ENCODE measurements around the gene UNC13C. TPM values are rescaled to one million over a fixed set of nuclear protein-coding genes. Genes with fewer than 3 reads are reported as not detected.

Gene UNC13C
- total RNA-seq, 2 experiments from 2014 or later: not detected

DNA sequence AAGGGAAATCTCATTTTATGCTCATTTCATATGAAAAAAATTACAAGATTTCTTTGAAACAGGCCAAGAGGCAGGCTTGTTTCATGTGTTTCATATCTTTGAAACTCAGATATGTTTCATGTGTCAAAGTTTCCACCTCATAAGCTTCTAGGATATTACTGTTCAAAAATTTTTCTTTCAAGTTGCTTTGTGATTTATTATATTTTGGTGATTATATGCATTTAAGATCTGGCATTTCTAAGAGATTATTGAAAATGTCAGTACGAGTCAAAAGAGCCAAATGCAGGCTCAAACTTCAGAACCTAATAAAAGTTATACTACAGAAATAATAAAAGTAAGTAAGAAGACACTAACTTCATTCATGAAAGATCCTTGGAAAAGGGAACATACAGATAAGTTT, 590.1 kb downstream of the UNC13C start:
- Mint-ChIP-seq H3K4me1 (ENCODE audit: low read depth) (no peaks in the 10 kb centered on the region), H3K27me3 (ENCODE audit: low read depth) (peaks cover 3% of the 10 kb centered on the region), H3K36me3 (ENCODE audit: low read depth) (no peaks in the 10 kb centered on the region), H3K27ac (no peak overlapping the region), H3K9me3 (ENCODE audit: insufficient read depth) (no peaks in the 10 kb centered on the region), H3K4me3 (no peak overlapping the region)
- DNase-seq: no peak
- ATAC-seq: no peak
- POLR2A ChIA-PET: no interaction called here
- CTCF ChIA-PET: no interaction called here

GRCh38 chr15:54571576-54571975, 593.3 kb downstream of the UNC13C start:
- Mint-ChIP-seq H3K9me3 (ENCODE audit: insufficient read depth) (no peaks in the 10 kb centered on the region), H3K36me3 (ENCODE audit: low read depth) (no peaks in the 10 kb centered on the region), H3K4me3 (no peak overlapping the region), H3K27me3 (ENCODE audit: low read depth) (no peaks in the 10 kb centered on the region), H3K4me1 (ENCODE audit: low read depth) (no peaks in the 10 kb centered on the region), H3K27ac (no peak overlapping the region)
- no peak for DNase-seq
- ATAC-seq: no peak
- POLR2A ChIA-PET: no interaction called here
- CTCF ChIA-PET: no interaction called here

- no peak overlapping the region for H3K4me3 Mint-ChIP-seq
- DNase-seq (no peak), ATAC-seq (no peak)
- CTCF ChIA-PET: no interaction called here
- H3K27ac Mint-ChIP-seq: no peak overlapping the region
- no peaks in the 10 kb centered on the region for H3K9me3 Mint-ChIP-seq (ENCODE audit: insufficient read depth)
- H3K4me1 Mint-ChIP-seq (ENCODE audit: low read depth): no peaks in the 10 kb centered on the region
- H3K27me3 Mint-ChIP-seq (ENCODE audit: low read depth): no peaks in the 10 kb centered on the region
- H3K36me3 Mint-ChIP-seq (ENCODE audit: low read depth): no peaks in the 10 kb centered on the region
- POLR2A ChIA-PET: no interaction called here
Measured at GRCh38 chr15:54575586-54575985, 597.3 kb downstream of the UNC13C start.

DNA sequence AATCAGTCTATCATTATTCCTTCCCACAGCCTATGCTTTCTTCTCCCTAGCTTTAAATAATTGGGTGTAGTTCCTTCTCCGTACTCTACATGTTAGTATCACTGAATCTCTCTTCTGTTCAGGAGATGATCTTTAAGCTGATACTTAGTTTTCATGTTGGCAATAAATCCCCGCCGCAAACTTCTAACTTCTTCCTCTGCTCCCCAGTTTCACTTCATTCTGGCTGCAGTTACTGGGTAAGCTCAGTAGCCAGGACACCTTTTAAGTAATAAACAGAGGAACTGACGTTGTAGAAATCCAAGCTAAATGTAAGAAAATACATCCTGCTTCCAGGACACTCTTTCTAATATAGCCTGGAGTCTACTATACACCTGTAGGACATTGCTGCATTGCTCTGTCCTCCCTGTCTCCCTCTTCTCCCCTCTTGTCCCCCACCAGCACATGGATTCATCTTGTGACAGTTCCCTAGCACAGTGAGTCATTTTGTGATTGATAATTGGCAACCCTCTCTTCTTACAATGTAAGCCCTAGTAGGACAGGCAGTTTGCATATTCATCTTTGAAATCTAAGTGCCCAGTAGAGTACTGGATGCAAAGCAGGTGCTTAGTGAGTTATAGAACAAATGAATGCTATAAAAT, 598.2 kb downstream of the UNC13C start:
- H3K36me3 Mint-ChIP-seq (ENCODE audit: low read depth): no peaks in the 10 kb centered on the region
- H3K9me3 Mint-ChIP-seq (ENCODE audit: insufficient read depth): no peaks in the 10 kb centered on the region
- no peak for DNase-seq
- CTCF ChIA-PET: no interaction called here
- H3K4me3 Mint-ChIP-seq: no peak overlapping the region
- no peaks in the 10 kb centered on the region for H3K4me1 Mint-ChIP-seq (ENCODE audit: low read depth)
- POLR2A ChIA-PET: no interaction called here
- no peak for ATAC-seq
- no peak overlapping the region for H3K27ac Mint-ChIP-seq
- no peaks in the 10 kb centered on the region for H3K27me3 Mint-ChIP-seq (ENCODE audit: low read depth)

GRCh38 chr15:54577476-54578250, 599.4 kb downstream of the UNC13C start:
- ChIA-PET CTCF (no interaction called here), POLR2A (no interaction called here)
- no peak for ATAC-seq
- Mint-ChIP-seq H3K4me1 (ENCODE audit: low read depth) (no peaks in the 10 kb centered on the region), H3K36me3 (ENCODE audit: low read depth) (no peaks in the 10 kb centered on the region), H3K27me3 (ENCODE audit: low read depth) (no peaks in the 10 kb centered on the region), H3K4me3 (no peak overlapping the region), H3K9me3 (ENCODE audit: insufficient read depth) (no peaks in the 10 kb centered on the region), H3K27ac (no peak overlapping the region)
- no peak for DNase-seq

- Mint-ChIP-seq H3K4me3 (no peak overlapping the region), H3K4me1 (ENCODE audit: low read depth) (no peaks in the 10 kb centered on the region), H3K27ac (no peak overlapping the region), H3K36me3 (ENCODE audit: low read depth) (no peaks in the 10 kb centered on the region), H3K27me3 (ENCODE audit: low read depth) (no peaks in the 10 kb centered on the region), H3K9me3 (ENCODE audit: insufficient read depth) (no peaks in the 10 kb centered on the region)
- ChIA-PET CTCF (no interaction called here), POLR2A (no interaction called here)
- ATAC-seq: no peak
- DNase-seq: no peak
Measured at GRCh38 chr15:54579855-54580254, 601.6 kb downstream of the UNC13C start.

- ATAC-seq (no peak), DNase-seq (no peak)
- H3K27me3 Mint-ChIP-seq (ENCODE audit: low read depth): no peaks in the 10 kb centered on the region
- no peaks in the 10 kb centered on the region for H3K9me3 Mint-ChIP-seq (ENCODE audit: insufficient read depth)
- H3K27ac Mint-ChIP-seq: no peak overlapping the region
- POLR2A ChIA-PET: no interaction called here
- H3K4me1 Mint-ChIP-seq (ENCODE audit: low read depth): no peaks in the 10 kb centered on the region
- no peaks in the 10 kb centered on the region for H3K36me3 Mint-ChIP-seq (ENCODE audit: low read depth)
- CTCF ChIA-PET: no interaction called here
- H3K4me3 Mint-ChIP-seq: no peak overlapping the region
Measured at GRCh38 chr15:54580643-54581042, 602.4 kb downstream of the UNC13C start.

- H3K27ac Mint-ChIP-seq: no peak overlapping the region
- no peak overlapping the region for H3K4me3 Mint-ChIP-seq
- DNase-seq (no peak), ATAC-seq (no peak)
- H3K27me3 Mint-ChIP-seq (ENCODE audit: low read depth): no peaks in the 10 kb centered on the region
- ChIA-PET CTCF (no interaction called here), POLR2A (no interaction called here)
- H3K36me3 Mint-ChIP-seq (ENCODE audit: low read depth): no peaks in the 10 kb centered on the region
- H3K9me3 Mint-ChIP-seq (ENCODE audit: insufficient read depth): no peaks in the 10 kb centered on the region
- H3K4me1 Mint-ChIP-seq (ENCODE audit: low read depth): no peaks in the 10 kb centered on the region
Measured at GRCh38 chr15:54582863-54583643, 604.8 kb downstream of the UNC13C start.

DNA sequence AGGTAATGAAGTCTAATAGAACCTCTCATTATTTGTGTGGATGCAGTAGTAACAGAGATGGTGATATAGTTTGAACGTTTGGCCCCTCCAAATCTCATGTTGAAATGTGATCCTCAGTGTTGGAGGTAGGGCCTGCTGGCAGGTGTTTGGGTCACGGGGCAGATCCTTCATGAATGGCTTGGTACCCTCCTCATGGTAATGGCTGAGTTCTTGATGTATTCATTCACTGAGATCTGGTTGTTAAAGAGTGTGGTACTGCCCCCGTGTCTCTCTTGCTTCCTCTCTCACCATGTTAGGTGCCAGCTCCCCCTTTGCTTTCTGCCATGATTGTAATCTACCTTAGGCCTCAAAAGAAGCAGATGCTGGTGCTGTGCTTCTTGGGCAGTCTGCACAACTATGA, 606.8 kb downstream of the UNC13C start:
- ATAC-seq (no peak), DNase-seq (no peak)
- CTCF ChIA-PET: no interaction called here
- no peaks in the 10 kb centered on the region for H3K9me3 Mint-ChIP-seq (ENCODE audit: insufficient read depth)
- POLR2A ChIA-PET: no interaction called here
- H3K27me3 Mint-ChIP-seq (ENCODE audit: low read depth): no peaks in the 10 kb centered on the region
- no peaks in the 10 kb centered on the region for H3K36me3 Mint-ChIP-seq (ENCODE audit: low read depth)
- no peaks in the 10 kb centered on the region for H3K4me1 Mint-ChIP-seq (ENCODE audit: low read depth)
- no peak overlapping the region for H3K27ac Mint-ChIP-seq
- no peak overlapping the region for H3K4me3 Mint-ChIP-seq

DNA sequence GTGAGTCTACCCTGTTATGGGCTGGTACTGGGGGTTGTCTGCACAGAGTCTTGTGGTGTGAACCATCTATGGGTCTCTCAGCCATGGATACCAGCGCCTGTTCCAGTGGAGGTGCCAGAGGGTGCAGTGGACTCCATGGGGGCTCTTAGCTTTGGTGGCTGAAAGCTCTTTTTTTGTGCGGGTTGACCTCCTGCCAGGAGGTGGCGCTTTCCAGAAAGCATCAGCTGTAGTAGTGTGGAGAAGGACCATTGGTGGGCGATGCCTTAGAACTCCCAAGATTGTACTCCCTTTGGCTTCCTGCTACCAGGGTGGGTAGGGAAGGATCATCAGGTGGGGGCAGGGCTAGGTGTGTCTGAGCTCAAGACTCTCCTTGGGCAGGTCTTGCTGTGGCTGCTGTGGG, 615.9 kb downstream of the UNC13C start:
- Mint-ChIP-seq H3K36me3 (ENCODE audit: low read depth) (no peaks in the 10 kb centered on the region), H3K4me1 (ENCODE audit: low read depth) (no peaks in the 10 kb centered on the region), H3K27ac (no peak overlapping the region), H3K27me3 (ENCODE audit: low read depth) (no peaks in the 10 kb centered on the region), H3K9me3 (ENCODE audit: insufficient read depth) (peaks cover 5% of the 10 kb centered on the region), H3K4me3 (no peak overlapping the region)
- ChIA-PET POLR2A (no interaction called here), CTCF (no interaction called here)
- DNase-seq: no peak
- ATAC-seq: no peak

GRCh38 chr15:54599386-54599785, 621.1 kb downstream of the UNC13C start:
- H3K27ac Mint-ChIP-seq: no peak overlapping the region
- POLR2A ChIA-PET: no interaction called here
- peaks cover 5% of the 10 kb centered on the region for H3K9me3 Mint-ChIP-seq (ENCODE audit: insufficient read depth)
- no peaks in the 10 kb centered on the region for H3K36me3 Mint-ChIP-seq (ENCODE audit: low read depth)
- no peak overlapping the region for H3K4me3 Mint-ChIP-seq
- no peak for DNase-seq
- ATAC-seq: no peak
- CTCF ChIA-PET: no interaction called here
- no peaks in the 10 kb centered on the region for H3K4me1 Mint-ChIP-seq (ENCODE audit: low read depth)
- no peaks in the 10 kb centered on the region for H3K27me3 Mint-ChIP-seq (ENCODE audit: low read depth)

GRCh38 chr15:54605043-54605442, 626.8 kb downstream of the UNC13C start:
- CTCF ChIA-PET: no interaction called here
- DNase-seq (no peak), ATAC-seq (no peak)
- POLR2A ChIA-PET: no interaction called here
- no peak overlapping the region for H3K4me3 Mint-ChIP-seq
- no peaks in the 10 kb centered on the region for H3K4me1 Mint-ChIP-seq (ENCODE audit: low read depth)
- H3K27ac Mint-ChIP-seq: no peak overlapping the region
- H3K36me3 Mint-ChIP-seq (ENCODE audit: low read depth): no peaks in the 10 kb centered on the region
- no peaks in the 10 kb centered on the region for H3K27me3 Mint-ChIP-seq (ENCODE audit: low read depth)
- no peaks in the 10 kb centered on the region for H3K9me3 Mint-ChIP-seq (ENCODE audit: insufficient read depth)

All from activated CD8-positive, alpha-beta T cell treated with anti-CD3 and anti-CD28 coated beads, Interleukin-2, amount 10 ng/mL, durations not matched to agents 7 days and 5 days (primary cell).